Brain microvascular endothelial cell (primary cell): ENCODE data around the gene ECI1.

Source experiments
- DNase-seq: peaks from one replicate; pipeline ENCODE4 v3.0.0-alpha.2; 2020
- H3K27ac ChIP-seq: fragments of 250-450 bp; sonication (Bioruptor Pico); 2 replicates; pipeline ENCODE4 v1.5.1; 2020; ENCODE audit warnings: mild to moderate bottlenecking, moderate library complexity
- H3K27me3 ChIP-seq: fragments of 250-450 bp; sonication (Bioruptor Pico); replicated peaks from 2 replicates; pipeline ENCODE4 v1.5.1; 2020; ENCODE audit warnings: mild to moderate bottlenecking
- H3K36me3 ChIP-seq: fragments of 250-450 bp; sonication (Bioruptor Pico); replicated peaks from 2 replicates; pipeline ENCODE4 v1.5.1; 2020; ENCODE audit warnings: mild to moderate bottlenecking
- H3K4me3 ChIP-seq: 2 replicates; pipeline ENCODE4 v1.5.1; 2011; ENCODE audit warnings: low read depth, mild to moderate bottlenecking, control low read depth, low read length, moderate library complexity
- CTCF ChIP-seq: IDR thresholded peaks from 2 replicates; pipeline ENCODE4 v1.5.1; 2011; ENCODE audit warnings: low read depth, mild to moderate bottlenecking, moderate library complexity, low read length, control low read depth, inconsistent platforms; ENCODE audit errors: missing control alignments
- in situ Hi-C: cut with HindIII; loops from 2 replicates; pipeline ENCODE4 v1.10.0; 2017; ENCODE audit warnings: low sequenced_read_pairs, low pct_ligation_motif_present

Gene ECI1

GRCh38 chr16:2223942-2224486, 27.4 kb downstream of the ECI1 start:
- in situ Hi-C loops, result no loop called here
- peak; percentile 24 for DNase-seq

GRCh38 chr16:2223221-2223941, 28.0 kb downstream of the ECI1 start, which contains the start of gene E4F1:
Gene E4F1 (plus strand): TSS chr16:2223591. CDS start chr16:2223614, 23 bp downstream.
- peak; percentile 99 for DNase-seq
- Histone ChIP-seq H3K4me3 (peak within 1 kb of the TSS; percentile 91), H3K27me3 (no peaks in the 10 kb centered on the region), H3K27ac (peak within 1 kb of the TSS; percentile 69), H3K36me3 (peaks cover under 1% of the 10 kb centered on the region)
- no peak for TF ChIP-seq CTCF
- in situ Hi-C loops, result no loop called here

More at GRCh38 chr16:2223942-2224486, 27.4 kb downstream of the ECI1 start:
- Histone ChIP-seq H3K36me3 (peaks cover 5% of the 10 kb centered on the region), H3K4me3 (peak overlapping the region; percentile 91), H3K27ac (peak overlapping the region; percentile 69), H3K27me3 (no peaks in the 10 kb centered on the region)
- TF ChIP-seq CTCF, result peak; percentile 50

GRCh38 chr16:2216330-2216729, 35.1 kb downstream of the ECI1 start:
- in situ Hi-C loops, result no loop called here
- no peak for DNase-seq
- no peaks in the 10 kb centered on the region for H3K36me3 ChIP-seq
- H3K27me3 ChIP-seq, result no peaks in the 10 kb centered on the region
- no peak for TF ChIP-seq CTCF
- H3K27ac ChIP-seq, result no peak overlapping the region
- H3K4me3 ChIP-seq, result no peak overlapping the region

GRCh38 chr16:2214719-2214968, 36.7 kb downstream of the ECI1 start, which contains the start of gene PGP:
Gene PGP (minus strand): TSS chr16:2214840. CDS start chr16:2214777, 63 bp downstream.
- in situ Hi-C loops, result no loop called here
- no peaks in the 10 kb centered on the region for H3K27me3 ChIP-seq
- no peak for DNase-seq
- TF ChIP-seq CTCF, result no peak
- no peaks in the 10 kb centered on the region for H3K36me3 ChIP-seq
- peak within 1 kb of the TSS; percentile 85 for H3K27ac ChIP-seq
- H3K4me3 ChIP-seq, result peak within 1 kb of the TSS; percentile 74

GRCh38 chr16:2213817-2214718, 37.3 kb downstream of the ECI1 start:
- DNase-seq, result no peak
- Histone ChIP-seq H3K27ac (peak overlapping the region; percentile 72), H3K27me3 (no peaks in the 10 kb centered on the region), H3K36me3 (peaks cover 6% of the 10 kb centered on the region), H3K4me3 (peak overlapping the region; percentile 68)
- peak; percentile 8 for TF ChIP-seq CTCF
- in situ Hi-C loops, result no loop called here
